ENCODE measurements around the gene MAST4.
A peak's percentile ranks its signal among the peaks of the same experiment; 100 is the strongest.

Gene MAST4

GRCh38 chr5:67163231-67163756, 567.1 kb downstream of the MAST4 start:
- DNase-seq (ENCODE audit: low read depth): no peak
- no peak overlapping the region for H3K4me3 ChIP-seq (ENCODE audit: low read length)
- TF ChIP-seq CTCF (IDR thresholded peaks at IDR 0.05; ENCODE audit: insufficient read depth, low read depth, low read length, missing control alignments): no peak

GRCh38 chr5:67163863-67164595, 567.8 kb downstream of the MAST4 start:
- DNase-seq (ENCODE audit: low read depth): no peak
- no peak for TF ChIP-seq CTCF (IDR thresholded peaks at IDR 0.05; ENCODE audit: insufficient read depth, low read depth, low read length, missing control alignments)
- H3K4me3 ChIP-seq (ENCODE audit: low read length): no peak overlapping the region

GRCh38 chr5:67164856-67165525, 568.8 kb downstream of the MAST4 start:
- DNase-seq (ENCODE audit: low read depth): no peak
- H3K4me3 ChIP-seq (ENCODE audit: low read length): no peak overlapping the region
- TF ChIP-seq CTCF (IDR thresholded peaks at IDR 0.05; ENCODE audit: insufficient read depth, low read depth, low read length, missing control alignments): no peak

GRCh38 chr5:67165526-67166459, 569.6 kb downstream of the MAST4 start:
- peak; percentile 81 for TF ChIP-seq CTCF (IDR thresholded peaks at IDR 0.05; ENCODE audit: insufficient read depth, low read depth, low read length, missing control alignments)
- peak; percentile 77 for DNase-seq (ENCODE audit: low read depth)
- H3K4me3 ChIP-seq (ENCODE audit: low read length): no peak overlapping the region

GRCh38 chr5:67166460-67167285, 570.5 kb downstream of the MAST4 start:
- no peak overlapping the region for H3K4me3 ChIP-seq (ENCODE audit: low read length)
- no peak for TF ChIP-seq CTCF (IDR thresholded peaks at IDR 0.05; ENCODE audit: insufficient read depth, low read depth, low read length, missing control alignments)
- DNase-seq (ENCODE audit: low read depth): peak; percentile 30

- no peak overlapping the region for H3K4me3 ChIP-seq (ENCODE audit: low read length)
- no peak for DNase-seq (ENCODE audit: low read depth)
- TF ChIP-seq CTCF (IDR thresholded peaks at IDR 0.05; ENCODE audit: insufficient read depth, low read depth, low read length, missing control alignments): no peak
Measured at GRCh38 chr5:67168069-67168468, 571.9 kb downstream of the MAST4 start.

All from epithelial cell of esophagus (primary cell).